Pancreas (tissue), 10 donors: ENCODE measurements around the gene DUOXA2. TPM values are rescaled to one million over a fixed set of nuclear protein-coding genes. Genes with fewer than 3 reads are reported as not detected.
A peak's percentile ranks its signal among the peaks of the same experiment; 100 is the strongest.

Source experiments
- ATAC-seq, 4 donors: fragments of 200-7000 bp; cut with Tn5 transposase; one replicate each; pipeline versions ENCODE4 v1.8.0 to v1.9.1; 2020; ENCODE audit warnings: mild to moderate bottlenecking in 4 of 4, moderate library complexity in 4 of 4
- DNase-seq, 6 donors: peaks; one replicate each; pipeline ENCODE4 v3.0.0-alpha.2; 2020
- FAIRE-seq: peaks from 2 replicates; lab custom pipeline; 2012; peaks lifted over from hg19 to GRCh38; lab: Jason Lieb, UNC
- H3K27ac ChIP-seq, 4 donors: fragments of 200-600 bp; sonication (generic); 1 replicate in 3 of 4; 2 replicates in 1 of 4; pipeline versions ENCODE4 v1.5.0 to v1.8.0; 2020
- H3K27me3 ChIP-seq, 4 donors: fragments of 200-600 bp; one replicate each; pipeline ENCODE4 v1.8.0; 2021
- H3K36me3 ChIP-seq, 3 donors: fragments of 200-600 bp; sonication (generic) in 1 of 3; one replicate each; pipeline versions ENCODE4 v1.5.0 to v1.8.0; 2020 to 2021
- H3K4me1 ChIP-seq, 3 donors: fragments of 200-600 bp; one replicate each; pipeline ENCODE4 v1.8.0; 2021
- H3K4me3 ChIP-seq, 4 donors: fragments of 200-600 bp; sonication (generic) in 2 of 4; one replicate each; pipeline versions ENCODE4 v1.5.0 to v1.8.0; 2020 to 2021
- H3K9me3 ChIP-seq, 4 donors: fragments of 200-600 bp; one replicate each; pipeline ENCODE4 v1.8.0; 2021
- CTCF ChIP-seq, 4 donors: fragments of 200-600 bp; sonication (generic) in 3 of 4; IDR thresholded peaks; one replicate each; pipeline versions ENCODE4 v1.5.0 to v1.8.0; 2021; ENCODE audit warnings: antibody characterized with exemption in 4 of 4
- WGBS, 2 donors: extraction: QIAGEN DNeasy Blood & Tissue Kit; methylation state at CpG; one replicate each; pipeline ENCODE4 v1.1.7; 2013; 5-methylcytosine and 5-hydroxymethylcytosine counted together
- intact Hi-C, 3 donors: fragments of 100-400 bp; cut with DNase I; formaldehyde crosslinking; loops; one replicate each; pipeline versions ENCODE4 v1.11.1 to v1.14.2; 2022
- polyA plus RNA-seq, 2 donors: library from polyadenylated mRNA; stranded (reverse); fragments of 200-250 nt; gene quantifications; one replicate each; pipeline ENCODE4 v1.2.3, GENCODE V29; 2013
- total RNA-seq, 6 donors: library from RNA; stranded (reverse); fragmentation: NEBNext Ultra II Directional in 4 of 6; extraction: Animal tissue kit (Norgen Biotek cat#: 25700) in 4 of 6; gene quantifications; one replicate each; pipeline versions ENCODE4 v1.2.1 to v1.2.4, GENCODE V29; 2021 to 2023
- donor health status: healthy with polysubstance abuse.
- donor health status: DM: no; HTN: no; CAD: no; lungs with moderate emphysema.
- donor health status: DM: no; HTN: no; CAD: no.
- donor health status: control.
- donor health status: control.
- donor health status: Bipolar disorder and iron deficiency.
- donor health status: DM: yes; HTN: yes; CAD: no.
- donor health status: DM: no; HTN: no; CAD: no.
- donor health status: DM: no; HTN: no; CAD: no.
- donor health status: DM: yes; HTN: yes; CAD: no.

The DUOXA2 gene
- total and polyA plus RNA-seq, 8 donors, result 0.16 to 17.0 (median 0.43) TPM; not detected in 3

- ATAC-seq, result no peak
- H3K4me3 ChIP-seq, result no peak overlapping the region
- H3K27me3 ChIP-seq, result no peaks in the 10 kb centered on the region
- H3K4me1 ChIP-seq, result no peaks in the 10 kb centered on the region
- no peak for DNase-seq
- WGBS, 2 donors, result 61% methylated on average over 3 of the region's 3 CpGs
- no peak for FAIRE-seq
- H3K27ac ChIP-seq, result no peak overlapping the region
- intact Hi-C loops, result no loop called here
- TF ChIP-seq CTCF (IDR thresholded peaks at IDR 0.05), result no peak
- no peaks in the 10 kb centered on the region for H3K9me3 ChIP-seq
- no peaks in the 10 kb centered on the region for H3K36me3 ChIP-seq
These were observed 24.3 kb upstream of the DUOXA2 start for GRCh38 chr15:45089712-45090373.

GRCh38 chr15:45091161-45091560, 23.0 kb upstream of the DUOXA2 start:
- no peak overlapping the region for H3K27ac ChIP-seq
- H3K4me3 ChIP-seq, result no peak overlapping the region
- 55 to 67% methylated on average over 7 of the region's 7 CpGs for WGBS, 2 donors
- ATAC-seq (peak in 1 of 4 donors; percentile 19), DNase-seq (no peak), FAIRE-seq (no peak)
- H3K4me1 ChIP-seq, result no peaks in the 10 kb centered on the region
- no peaks in the 10 kb centered on the region for H3K9me3 ChIP-seq
- no peaks in the 10 kb centered on the region for H3K36me3 ChIP-seq
- H3K27me3 ChIP-seq, result no peaks in the 10 kb centered on the region
- intact Hi-C loops, result no loop called here
- no peak for TF ChIP-seq CTCF (IDR thresholded peaks at IDR 0.05)

DNA sequence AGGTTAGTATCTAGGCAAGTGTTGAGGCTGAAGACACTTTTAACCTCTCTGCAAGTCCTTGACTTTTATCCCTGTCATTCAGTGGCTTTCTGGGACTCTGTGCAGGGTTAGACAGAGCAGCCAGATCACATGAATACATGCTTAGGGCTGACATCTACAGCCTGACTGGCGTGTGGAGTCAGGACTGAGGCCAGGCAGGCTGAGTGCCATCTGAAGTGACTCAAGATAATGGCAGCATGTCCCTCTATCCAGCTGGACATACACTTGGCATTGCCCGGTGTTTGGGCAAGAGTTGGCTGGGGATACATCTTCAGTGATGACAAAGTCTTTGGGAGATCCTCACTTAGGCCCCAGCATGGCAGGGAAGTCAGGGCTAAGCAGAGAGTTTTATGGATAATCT, 22.6 kb upstream of the DUOXA2 start:
- H3K4me3 ChIP-seq, result no peak overlapping the region
- WGBS, 2 donors, result 85 to 88% methylated on average over 2 of the region's 2 CpGs
- no peak for FAIRE-seq
- intact Hi-C loops, result no loop called here
- TF ChIP-seq CTCF (IDR thresholded peaks at IDR 0.05), result no peak
- H3K27me3 ChIP-seq, result no peaks in the 10 kb centered on the region
- H3K4me1 ChIP-seq, result no peaks in the 10 kb centered on the region
- DNase-seq, result no peak
- ATAC-seq, result no peak
- H3K36me3 ChIP-seq, result no peaks in the 10 kb centered on the region
- no peaks in the 10 kb centered on the region for H3K9me3 ChIP-seq
- no peak overlapping the region for H3K27ac ChIP-seq

GRCh38 chr15:45093013-45093412, 21.1 kb upstream of the DUOXA2 start:
- ATAC-seq (no peak), DNase-seq (no peak), FAIRE-seq (no peak)
- Histone ChIP-seq H3K9me3 (no peaks in the 10 kb centered on the region), H3K27me3 (no peaks in the 10 kb centered on the region), H3K4me1 (no peaks in the 10 kb centered on the region), H3K4me3 (no peak overlapping the region), H3K27ac (no peak overlapping the region), H3K36me3 (no peaks in the 10 kb centered on the region)
- intact Hi-C loops, result no loop called here
- 87 to 90% methylated on average over 4 of the region's 4 CpGs for WGBS, 2 donors
- TF ChIP-seq CTCF (IDR thresholded peaks at IDR 0.05), result no peak

- FAIRE-seq (no peak), ATAC-seq (no peak), DNase-seq (peak in 1 of 6 donors; percentile 21)
- Histone ChIP-seq H3K27ac (no peak overlapping the region), H3K9me3 (no peaks in the 10 kb centered on the region), H3K4me1 (no peaks in the 10 kb centered on the region), H3K4me3 (no peak overlapping the region), H3K27me3 (no peaks in the 10 kb centered on the region), H3K36me3 (no peaks in the 10 kb centered on the region)
- intact Hi-C loops, result no loop called here
- TF ChIP-seq CTCF (IDR thresholded peaks at IDR 0.05), result no peak
- 88 to 90% methylated on average over 11 of the region's 11 CpGs for WGBS, 2 donors
These were observed 20.3 kb upstream of the DUOXA2 start for GRCh38 chr15:45093622-45094357.
